Suppressor macrophage treated with lipopolysaccharide for 1 hour (primary cell): Measurements from ENCODE around the gene UBIAD1.
A peak's percentile ranks its signal among the peaks of the same experiment; 100 is the strongest.
"Not testable (repeated sequence)": the region's sequence is repeated elsewhere in the genome, so short reads cannot be mapped to it uniquely, and the experiment has no call there.

Experiments used
- DNase-seq, 3 donors: peaks; one replicate each; pipeline ENCODE4 v3.0.0-alpha.2; 2020 to 2022

Gene UBIAD1

DNA sequence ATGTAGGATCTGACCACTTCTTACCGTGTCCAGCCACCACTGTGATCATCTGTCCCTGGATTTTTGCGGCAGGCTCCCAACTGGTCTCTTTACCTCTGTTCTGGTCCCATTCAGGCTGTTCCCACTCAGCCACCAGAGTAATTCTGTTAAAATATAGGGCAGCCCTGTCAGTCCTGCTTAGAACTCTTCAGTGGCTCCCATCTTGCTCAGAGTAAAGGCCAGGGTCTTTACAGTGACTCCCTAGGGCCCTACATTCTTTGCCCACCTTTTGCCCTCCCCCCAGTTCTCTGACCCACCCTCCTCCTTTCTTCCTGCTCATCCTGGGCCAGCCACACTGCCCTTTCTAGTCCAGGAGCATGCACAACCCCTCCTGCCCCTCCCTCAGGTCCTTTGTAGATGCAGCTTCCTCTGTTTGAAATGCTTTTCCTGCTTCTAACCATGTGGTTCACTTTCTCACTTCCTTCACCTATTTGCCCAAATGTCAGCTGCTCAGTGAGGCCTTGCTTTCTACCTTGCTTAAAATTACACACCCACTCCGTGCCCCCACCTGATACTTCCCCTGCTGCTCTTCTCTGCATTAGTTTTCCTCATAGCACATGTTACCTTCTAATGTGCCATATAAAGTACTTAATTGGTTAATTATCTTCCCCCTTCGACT, 7.8 kb downstream of the UBIAD1 start:
- no peak for DNase-seq

DNA sequence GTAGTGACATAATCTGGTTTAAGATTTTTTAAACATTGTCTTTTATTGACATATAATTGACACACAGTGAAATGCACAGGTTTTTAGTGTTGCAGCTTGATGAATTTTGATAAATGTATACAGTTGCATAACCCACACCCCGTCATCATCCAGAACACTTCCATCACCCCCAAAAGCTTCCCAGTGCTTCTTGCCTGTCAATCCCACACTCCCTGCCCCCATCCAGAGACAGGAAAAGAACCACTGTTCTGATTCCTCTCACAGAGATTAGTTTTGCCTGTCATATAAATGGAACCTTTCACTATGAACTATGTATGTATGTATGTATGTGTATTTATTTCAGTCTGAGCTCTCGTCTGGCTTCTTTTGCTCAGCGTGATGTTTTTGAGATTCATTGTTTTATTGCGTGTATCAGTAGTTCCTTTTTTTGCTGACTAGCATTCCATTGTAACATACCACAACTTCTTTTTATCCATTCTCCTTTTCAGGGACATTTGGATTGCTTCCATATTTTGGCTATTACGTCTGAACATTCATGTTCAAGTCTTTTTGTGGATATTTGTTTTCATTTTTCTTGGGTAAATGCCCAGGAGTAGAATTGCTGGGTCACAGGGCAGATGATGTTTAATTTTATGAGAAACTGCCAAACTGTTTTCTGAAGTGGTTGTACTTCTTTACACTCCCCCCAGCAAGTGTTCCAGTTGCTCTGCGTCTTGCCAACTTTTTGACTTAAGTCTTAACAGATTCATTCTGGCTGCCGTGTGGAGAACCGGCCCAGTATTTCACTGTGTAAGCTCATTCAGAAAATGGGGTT, 8.7 kb downstream of the UBIAD1 start:
- peak; percentile 7 to 34 (median 34) for DNase-seq

DNA sequence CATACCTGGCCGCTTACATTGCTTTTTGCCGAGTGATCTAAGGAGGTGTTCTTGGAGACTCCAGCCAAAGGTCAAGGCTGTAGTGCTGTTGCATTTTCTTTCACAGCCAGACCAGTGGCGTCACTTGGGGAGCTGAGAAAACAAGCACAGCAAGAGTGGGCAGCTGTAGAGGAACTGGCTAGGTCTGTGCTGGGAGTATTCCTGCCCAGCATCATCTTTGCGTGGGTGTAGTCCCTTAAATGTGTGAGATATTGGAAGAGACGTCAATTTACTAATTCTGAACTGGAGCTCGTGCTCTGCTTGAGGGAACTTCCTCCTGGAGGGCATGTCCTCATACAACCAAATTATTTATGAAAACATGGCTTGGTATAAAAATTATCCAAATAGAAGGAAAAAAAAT, 10.2 kb downstream of the UBIAD1 start:
- peak; percentile 38 to 58 (median 43) for DNase-seq

- no peak for DNase-seq
These were observed 11.8 kb downstream of the UBIAD1 start for GRCh38 chr1:11284784-11285183.

DNA sequence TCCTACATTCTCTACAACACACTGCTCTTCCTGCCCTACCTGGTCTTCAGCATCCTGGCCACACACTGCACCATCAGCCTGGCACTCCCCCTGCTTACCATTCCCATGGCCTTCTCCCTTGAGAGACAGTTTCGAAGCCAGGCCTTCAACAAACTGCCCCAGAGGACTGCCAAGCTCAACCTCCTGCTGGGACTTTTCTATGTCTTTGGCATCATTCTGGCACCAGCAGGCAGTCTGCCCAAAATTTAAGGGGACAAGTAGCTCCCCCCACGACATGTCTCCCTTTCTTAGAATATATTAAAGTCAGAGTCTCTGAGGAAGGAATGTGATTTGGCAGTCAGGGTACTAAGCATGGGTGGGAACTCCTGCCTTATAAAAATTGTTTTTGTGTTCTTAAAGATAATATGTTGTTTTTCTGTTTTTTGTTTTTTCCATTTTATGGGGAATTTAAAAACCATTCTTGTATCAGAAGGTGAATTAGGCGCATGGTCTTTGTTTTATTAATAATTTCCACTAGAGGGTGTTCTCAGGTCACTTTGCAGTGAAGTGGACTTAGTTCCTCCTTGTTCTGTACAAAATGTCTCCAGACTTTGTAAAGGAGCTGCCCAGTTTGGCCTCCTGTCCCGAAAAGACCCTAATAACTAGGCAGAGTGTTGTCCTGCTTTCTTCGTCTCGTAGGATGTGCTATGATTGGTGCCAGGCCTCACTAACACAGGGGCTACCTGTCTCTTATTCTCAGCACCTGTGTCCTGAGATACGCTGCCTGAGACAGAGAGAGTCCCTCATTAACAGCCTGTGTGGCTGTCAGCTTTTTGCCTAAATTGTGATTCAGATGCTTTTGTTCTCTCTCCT, 13.1 kb downstream of the UBIAD1 start:
- DNase-seq = no peak

DNA sequence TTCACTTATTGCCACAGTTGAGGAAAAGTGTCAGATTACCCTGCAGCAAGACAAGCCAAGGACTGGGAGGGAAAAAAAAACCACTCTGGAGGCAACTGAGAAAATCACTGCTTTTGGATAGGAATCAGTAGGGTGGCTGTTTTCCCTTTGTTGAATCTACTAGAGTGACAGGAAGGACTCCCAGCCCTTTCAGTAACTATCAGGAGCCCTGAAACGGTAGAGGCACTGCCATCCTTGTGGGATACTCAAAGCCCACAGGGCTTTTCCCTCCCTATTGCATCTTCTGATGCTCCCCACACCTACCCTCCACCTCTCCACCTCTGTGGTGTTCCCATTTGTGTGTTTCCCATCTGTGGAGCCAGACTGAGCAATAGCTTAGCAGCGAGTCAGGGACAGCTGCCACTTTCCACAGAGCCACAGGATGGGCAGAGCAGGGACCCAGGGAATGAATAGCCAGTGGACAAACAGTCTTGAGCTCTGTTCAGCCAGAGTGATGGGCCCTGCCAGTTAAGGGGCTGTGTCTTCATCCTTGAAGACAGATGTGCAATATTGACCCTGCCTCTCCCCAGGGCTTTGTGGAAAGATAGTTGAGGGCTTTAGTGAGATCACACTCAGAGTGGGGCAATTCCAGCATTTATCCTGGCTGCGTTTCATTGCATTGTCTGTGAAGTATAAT, 13.9 kb downstream of the UBIAD1 start:
- DNase-seq = no peak

DNA sequence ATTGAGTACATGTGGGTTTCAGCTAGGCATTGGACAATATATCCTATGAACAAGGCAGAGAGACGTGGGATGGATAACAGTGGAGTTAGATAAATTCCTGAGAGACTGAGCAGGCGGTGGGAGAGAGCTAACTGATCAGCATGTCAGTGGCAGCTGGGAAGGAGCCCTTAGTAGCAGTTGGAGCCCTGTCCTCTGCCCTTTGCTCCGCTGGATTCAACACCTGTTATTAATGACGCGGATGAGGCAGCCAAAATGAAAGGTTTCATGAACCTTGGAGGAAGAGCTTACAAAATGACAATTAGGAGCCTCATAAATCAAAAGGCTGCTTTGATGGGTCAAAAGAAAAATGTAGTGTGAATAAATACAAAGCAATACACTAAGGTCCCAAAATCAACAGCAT, 16.1 kb downstream of the UBIAD1 start:
- no peak for DNase-seq

DNA sequence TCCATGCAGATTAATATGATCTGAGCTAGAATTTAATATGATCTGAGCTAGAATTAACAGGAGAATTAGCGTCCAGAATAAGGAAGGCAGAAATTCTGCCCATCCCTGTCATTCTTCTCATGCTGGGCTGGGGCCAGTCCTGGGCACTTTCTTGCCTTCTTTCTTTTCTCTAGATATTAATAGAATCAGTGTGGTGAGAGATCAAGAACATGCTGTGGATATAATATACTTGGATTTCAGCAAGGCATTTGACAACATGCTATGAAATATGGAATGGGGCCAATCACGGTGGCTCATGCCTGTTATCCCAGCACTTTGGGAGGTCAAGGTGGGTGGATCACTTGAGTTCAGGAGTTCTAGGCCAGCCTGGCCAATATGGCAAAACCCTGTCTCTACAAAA, 18.1 kb downstream of the UBIAD1 start:
- no peak for DNase-seq

DNA sequence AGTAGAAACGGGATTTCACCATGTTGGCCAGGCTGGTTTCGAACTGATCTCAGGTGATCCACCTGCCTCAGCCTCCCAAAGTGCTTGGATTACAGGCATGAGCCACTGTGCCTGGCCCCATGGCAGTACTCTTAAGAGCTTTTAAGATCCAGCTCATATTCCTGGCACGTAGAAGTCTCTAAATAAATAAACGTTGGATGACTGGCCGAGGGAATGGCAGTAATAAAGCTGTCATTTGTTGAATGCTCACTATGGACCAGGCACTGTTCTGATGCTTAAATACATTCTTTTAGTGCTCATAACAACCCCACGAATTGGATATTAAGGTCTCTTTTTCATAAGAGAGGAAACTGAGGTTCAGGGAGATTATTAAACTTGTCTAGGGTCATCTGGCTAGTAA, 20.9 kb downstream of the UBIAD1 start:
- DNase-seq = no peak

DNA sequence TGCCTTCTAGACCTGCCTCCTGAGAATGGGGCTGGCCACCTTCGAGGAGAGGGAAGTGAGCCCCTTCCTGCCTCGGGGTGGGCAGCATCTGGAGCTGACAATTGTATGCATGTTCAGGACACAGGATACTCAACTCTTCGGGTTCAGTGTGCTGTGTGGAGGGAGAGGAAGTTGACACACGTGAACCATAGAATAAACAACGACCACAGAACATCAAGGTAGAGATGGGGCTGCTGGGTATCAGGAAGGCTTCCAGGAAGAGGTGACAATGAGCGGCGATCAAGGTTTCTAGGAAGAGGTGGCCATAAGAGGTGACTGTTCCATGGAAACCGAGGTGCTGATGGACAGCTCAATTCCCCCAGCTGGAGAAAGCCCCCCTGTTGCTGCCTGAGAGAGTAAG, 22.0 kb downstream of the UBIAD1 start:
- DNase-seq = no peak

GRCh38 chr1:11295905-11296304, 22.9 kb downstream of the UBIAD1 start:
- DNase-seq = no peak

DNA sequence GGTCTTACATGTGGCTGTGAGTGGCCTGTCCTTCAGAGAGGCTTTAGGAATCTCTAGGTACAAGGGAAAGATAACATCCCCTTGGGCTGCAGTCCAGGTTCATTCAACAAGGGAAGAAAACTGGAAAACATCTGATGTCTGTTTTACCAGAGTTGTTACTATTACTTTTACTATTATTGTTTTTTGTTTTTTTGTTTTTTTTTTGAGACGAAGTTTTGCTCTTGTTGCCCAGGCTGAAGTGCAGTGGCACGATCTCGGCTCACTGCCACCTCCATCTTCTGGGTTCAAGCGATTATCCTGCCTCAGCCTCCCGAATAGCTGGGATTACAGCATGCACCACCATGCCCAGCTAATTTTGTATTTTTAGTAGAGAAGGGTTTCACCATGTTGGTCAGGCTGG, 24.8 kb downstream of the UBIAD1 start:
- DNase-seq = not testable (repeated sequence)

- no peak for DNase-seq
These were observed 25.6 kb downstream of the UBIAD1 start for GRCh38 chr1:11298390-11299224.

GRCh38 chr1:11299225-11299574, 26.2 kb downstream of the UBIAD1 start:
- no peak for DNase-seq

DNA sequence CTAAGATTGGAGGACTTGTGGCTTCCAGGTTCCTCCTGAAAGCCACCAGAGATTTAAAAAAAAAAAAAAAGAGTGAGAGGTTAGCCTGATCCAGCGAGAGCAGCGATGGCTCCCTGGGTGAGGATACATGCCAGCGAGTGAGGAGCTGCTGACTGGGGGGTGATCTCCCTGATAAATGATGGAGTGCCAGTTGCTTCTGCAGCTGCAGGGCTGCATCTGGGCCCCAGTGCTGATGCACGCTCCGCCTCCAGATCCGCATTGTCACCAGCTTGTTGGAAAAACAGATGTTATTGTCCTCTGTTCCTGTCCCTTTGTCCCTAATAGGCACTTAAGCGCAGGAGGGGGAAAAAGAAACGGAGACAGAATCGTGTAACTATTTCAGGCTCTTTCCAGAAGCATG, 28.6 kb downstream of the UBIAD1 start:
- no peak for DNase-seq

DNA sequence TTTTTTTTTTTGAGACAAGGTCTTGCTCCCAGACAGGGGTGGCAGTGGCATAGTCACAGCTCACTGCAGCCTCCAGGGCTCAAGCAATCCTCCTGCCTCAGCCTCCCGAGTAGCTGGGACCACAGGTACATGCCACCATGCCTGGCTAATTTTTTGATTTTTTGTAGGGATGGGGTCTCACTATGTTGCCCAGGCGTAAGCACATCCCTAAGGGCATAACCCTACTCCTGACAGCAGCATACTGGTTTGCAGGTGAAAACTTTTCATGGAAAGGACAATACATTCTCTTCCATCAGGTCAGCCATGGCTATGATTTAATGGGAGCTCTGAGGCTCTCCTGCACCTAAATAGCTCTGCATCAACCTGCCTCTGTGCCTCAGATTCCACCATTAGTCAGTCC, 29.4 kb downstream of the UBIAD1 start:
- DNase-seq = no peak

- DNase-seq = not testable (repeated sequence)
These were observed 32.5 kb downstream of the UBIAD1 start for GRCh38 chr1:11305516-11305915.

DNA sequence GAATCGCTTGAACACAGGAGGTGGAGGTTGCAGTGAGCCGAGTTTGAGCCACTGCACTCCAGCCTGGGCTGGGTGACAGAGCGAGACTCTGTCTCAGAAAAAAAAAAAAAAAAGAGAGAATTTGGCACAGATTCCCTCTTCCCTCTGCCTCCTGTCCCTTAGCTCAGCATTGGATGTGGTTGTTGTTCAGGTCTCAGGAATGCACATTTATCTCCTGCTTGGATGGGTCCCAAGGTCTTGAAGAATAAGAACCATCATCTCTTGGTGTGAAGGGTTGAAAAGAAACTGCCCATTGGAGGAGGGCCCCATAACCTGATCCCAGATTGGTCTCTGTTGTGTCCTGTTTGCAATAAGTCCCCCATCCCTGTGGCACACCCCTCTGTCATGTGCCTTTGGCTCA, 34.9 kb downstream of the UBIAD1 start:
- no peak for DNase-seq

GRCh38 chr1:11308699-11309224, 35.8 kb downstream of the UBIAD1 start:
- DNase-seq = no peak

DNA sequence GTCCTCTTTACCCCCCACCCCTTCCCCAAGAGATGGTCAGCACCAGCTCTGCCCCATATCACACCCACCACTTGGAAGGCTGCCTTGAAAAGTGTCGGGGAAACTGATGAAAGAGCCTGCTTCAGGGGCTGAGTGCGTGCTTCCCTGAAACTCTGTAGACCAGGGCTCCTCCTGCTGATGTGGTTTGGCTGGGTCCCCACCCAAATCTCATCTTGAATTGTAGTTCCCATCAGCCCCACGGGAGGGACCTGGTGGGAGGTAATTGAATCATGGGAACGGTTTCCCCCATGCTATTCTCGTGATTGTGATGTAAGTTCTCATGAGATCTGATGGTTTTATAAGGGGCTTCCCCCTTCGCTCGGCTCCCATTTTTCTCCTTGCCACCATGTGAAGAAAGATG, 36.4 kb downstream of the UBIAD1 start:
- DNase-seq = no peak

GRCh38 chr1:11311816-11312755, 39.1 kb downstream of the UBIAD1 start:
- DNase-seq = no peak
